HepG2 (cell line): ENCODE data around the gene FAAP100. TPM values are rescaled to one million over a fixed set of nuclear protein-coding genes. Genes with fewer than 3 reads are reported as not detected.

ENCODE experiments used
- ADNP ChIP-seq: sonication (generic); formaldehyde crosslinking; IDR thresholded peaks from 2 replicates; pipeline ENCODE4 v1.4.0; 2020; ENCODE audit warnings: missing genetic modification reagents
- ARNTL ChIP-seq: sonication (generic); formaldehyde crosslinking; IDR thresholded peaks from 2 replicates; pipeline ENCODE4 v1.4.0; 2020; ENCODE audit warnings: mild to moderate bottlenecking, missing genetic modification reagents
- ATF2 ChIP-seq: sonication (generic); formaldehyde crosslinking; IDR thresholded peaks from 2 replicates; pipeline ENCODE4 v1.4.0; 2020; ENCODE audit warnings: missing genetic modification reagents
- BORCS8-MEF2B ChIP-seq: sonication (generic); formaldehyde crosslinking; IDR thresholded peaks from 2 replicates; pipeline ENCODE4 v1.8.0; 2022; ENCODE audit warnings: mild to moderate bottlenecking, missing genetic modification reagents
- ETV5 ChIP-seq: IDR thresholded peaks from 2 replicates; pipeline ENCODE4 v1.6.1; 2018; ENCODE audit warnings: missing biosample characterization, missing genetic modification reagents, inconsistent platforms, borderline replicate concordance
- KLF15 ChIP-seq: sonication (generic); formaldehyde crosslinking; IDR thresholded peaks from 2 replicates; pipeline ENCODE4 v1.8.1; 2023; ENCODE audit warnings: borderline replicate concordance, mild to moderate bottlenecking, inconsistent platforms, missing genetic modification reagents, mixed read lengths
- LCORL ChIP-seq, 2 experiments: fragments of 450-650 bp in 1 of 2; sonication (generic) in 1 of 2; formaldehyde crosslinking in 1 of 2; IDR thresholded peaks; 2 replicates each; pipeline versions ENCODE4 v1.5.0 to v1.6.1; 2017 to 2020; ENCODE audit warnings: antibody characterized with exemption in 1 of 2, missing genetic modification reagents in 1 of 2
- MTA3 ChIP-seq: sonication (generic); formaldehyde crosslinking; IDR thresholded peaks from 2 replicates; pipeline ENCODE4 v1.4.0; 2020; ENCODE audit warnings: missing genetic modification reagents
- MXD4 ChIP-seq: IDR thresholded peaks from 2 replicates; pipeline ENCODE4 v1.6.1; 2016; ENCODE audit warnings: mild to moderate bottlenecking, missing biosample characterization, missing genetic modification reagents
- TBP ChIP-seq: sonication (generic); formaldehyde crosslinking; IDR thresholded peaks from 2 replicates; pipeline ENCODE4 v1.5.0; 2020; ENCODE audit warnings: missing genetic modification reagents
- ZNF598 ChIP-seq: sonication (generic); formaldehyde crosslinking; IDR thresholded peaks from 2 replicates; pipeline ENCODE4 v1.5.1; 2020; ENCODE audit warnings: mild to moderate bottlenecking, missing genetic modification reagents, borderline replicate concordance
- ZNF605 ChIP-seq: sonication (generic); formaldehyde crosslinking; IDR thresholded peaks from 2 replicates; pipeline ENCODE4 v1.8.0; 2022; ENCODE audit warnings: mild to moderate bottlenecking, missing genetic modification reagents
- ZNF687 ChIP-seq: sonication (generic); formaldehyde crosslinking; IDR thresholded peaks from 2 replicates; pipeline ENCODE4 v1.5.1; 2020; ENCODE audit warnings: mild to moderate bottlenecking, missing genetic modification reagents, moderate library complexity
- ZSCAN12 ChIP-seq: sonication (generic); formaldehyde crosslinking; IDR thresholded peaks from 2 replicates; pipeline ENCODE4 v1.9.0; 2021; ENCODE audit warnings: mild to moderate bottlenecking, missing genetic modification reagents
- polyA plus RNA-seq, 8 experiments: library from polyadenylated mRNA; depleted of rRNA in 3 of 8; stranded (reverse) in 7 of 8; unstranded in 1 of 8; fragments of >200 nt; fragmentation: Illumina TruSeq in 4 of 8; extraction: Trizol in 4 of 8; gene quantifications; 2 replicates each; pipeline versions ENCODE4 v1.2.1 to v1.2.3, GENCODE V29; 2011 to 2016; ENCODE audit warnings: low read depth in 4 of 8, missing spikeins in 1 of 8, mixed read lengths in 1 of 8; ENCODE audit not compliant: insufficient read depth in 1 of 8
- total RNA-seq, 5 experiments: library from RNA; depleted of rRNA; stranded (reverse); fragments of >200 nt; fragmentation: Illumina TruSeq; extraction: Trizol; gene quantifications; 2 replicates each; pipeline ENCODE4 v1.2.3, GENCODE V29; 2016; ENCODE audit warnings: low read depth in 1 of 5
- TF ChIP-seq, protein P1 (sequence below): sonication (generic); formaldehyde crosslinking; IDR thresholded peaks from 2 replicates; pipeline ENCODE4 v1.8.0; 2022; ENCODE audit warnings: low read depth, missing genetic modification reagents
- TF ChIP-seq, protein P2 (sequence below): sonication (generic); formaldehyde crosslinking; IDR thresholded peaks from 2 replicates; pipeline ENCODE4 v1.4.0; 2020; ENCODE audit warnings: mild to moderate bottlenecking, low read depth, missing genetic modification reagents
- TF ChIP-seq, protein P3 (sequence below): sonication (generic); formaldehyde crosslinking; IDR thresholded peaks from 2 replicates; pipeline ENCODE4 v1.4.0; 2020; ENCODE audit warnings: missing genetic modification reagents

Gene FAAP100
- total and polyA plus RNA-seq, 2 of the 13 experiments (the other 11 are each of a cell fraction or from before 2014, with no cell fraction given) = 7.6 to 20.8 TPM

DNA sequence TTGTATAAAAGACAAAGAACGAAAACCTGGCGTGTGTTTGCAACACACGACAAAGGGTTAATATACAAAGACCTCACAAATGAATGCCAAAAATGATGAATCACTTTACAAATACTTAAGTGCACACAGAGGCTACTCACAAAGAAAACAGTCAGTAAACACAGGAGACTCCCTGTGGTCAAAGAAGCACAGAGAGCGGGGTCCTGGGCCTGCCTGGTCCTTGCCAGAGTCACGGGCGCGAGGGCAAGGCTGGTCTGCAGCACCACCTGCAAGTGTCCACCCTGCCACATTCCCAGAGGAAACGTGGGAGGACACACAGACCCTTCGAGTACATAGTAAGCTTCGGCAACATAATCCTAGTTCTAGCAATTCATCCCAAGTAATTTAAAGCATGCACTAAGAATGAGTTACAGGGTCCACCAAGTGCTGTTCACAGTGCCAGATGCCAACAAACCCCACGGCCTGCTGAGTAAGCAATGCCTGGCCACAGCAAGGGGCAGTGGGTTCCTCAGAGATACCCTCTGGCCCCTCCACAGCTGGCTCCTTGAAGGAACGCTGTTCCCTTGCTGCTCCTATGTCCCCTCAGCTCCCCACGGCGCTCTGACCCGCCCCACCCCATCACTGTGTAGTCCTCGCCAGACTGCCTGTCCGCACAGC, 24.6 kb upstream of the FAAP100 start (continued):
- TF ChIP-seq ZNF687 (CRISPR knock-in tag) = peak; percentile 75
- TF ChIP-seq ZNF605 (CRISPR knock-in tag) = no peak
- no peak for TF ChIP-seq KLF15
- TF ChIP-seq, protein P1, sequence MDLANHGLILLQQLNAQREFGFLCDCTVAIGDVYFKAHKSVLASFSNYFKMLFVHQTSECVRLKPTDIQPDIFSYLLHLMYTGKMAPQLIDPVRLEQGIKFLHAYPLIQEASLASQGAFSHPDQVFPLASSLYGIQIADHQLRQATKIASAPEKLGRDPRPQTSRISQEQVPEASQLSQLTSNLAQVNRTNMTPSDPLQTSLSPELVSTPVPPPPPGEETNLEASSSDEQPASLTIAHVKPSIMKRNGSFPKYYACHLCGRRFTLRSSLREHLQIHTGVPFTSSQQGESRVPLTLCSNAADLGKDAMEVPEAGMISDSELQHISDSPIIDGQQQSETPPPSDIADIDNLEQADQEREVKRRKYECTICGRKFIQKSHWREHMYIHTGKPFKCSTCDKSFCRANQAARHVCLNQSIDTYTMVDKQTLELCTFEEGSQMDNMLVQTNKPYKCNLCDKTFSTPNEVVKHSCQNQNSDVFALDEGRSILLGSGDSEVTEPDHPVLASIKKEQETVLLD (CRISPR knock-in tag) = no peak
- no peak for TF ChIP-seq MTA3 (CRISPR knock-in tag)
- TF ChIP-seq ATF2 = no peak
- TF ChIP-seq ARNTL = no peak
- no peak for TF ChIP-seq LCORL (IDR thresholded peaks at IDR 0.05)
- no peak for TF ChIP-seq LCORL (CRISPR knock-in tag; IDR thresholded peaks at IDR 0.05)
- TF ChIP-seq ZSCAN12 (CRISPR knock-in tag) = no peak
- TF ChIP-seq MXD4 (CRISPR knock-in tag) = no peak
- TF ChIP-seq ETV5 (CRISPR knock-in tag) = no peak
- no peak for TF ChIP-seq ADNP (CRISPR knock-in tag)
- TF ChIP-seq, protein P2, sequence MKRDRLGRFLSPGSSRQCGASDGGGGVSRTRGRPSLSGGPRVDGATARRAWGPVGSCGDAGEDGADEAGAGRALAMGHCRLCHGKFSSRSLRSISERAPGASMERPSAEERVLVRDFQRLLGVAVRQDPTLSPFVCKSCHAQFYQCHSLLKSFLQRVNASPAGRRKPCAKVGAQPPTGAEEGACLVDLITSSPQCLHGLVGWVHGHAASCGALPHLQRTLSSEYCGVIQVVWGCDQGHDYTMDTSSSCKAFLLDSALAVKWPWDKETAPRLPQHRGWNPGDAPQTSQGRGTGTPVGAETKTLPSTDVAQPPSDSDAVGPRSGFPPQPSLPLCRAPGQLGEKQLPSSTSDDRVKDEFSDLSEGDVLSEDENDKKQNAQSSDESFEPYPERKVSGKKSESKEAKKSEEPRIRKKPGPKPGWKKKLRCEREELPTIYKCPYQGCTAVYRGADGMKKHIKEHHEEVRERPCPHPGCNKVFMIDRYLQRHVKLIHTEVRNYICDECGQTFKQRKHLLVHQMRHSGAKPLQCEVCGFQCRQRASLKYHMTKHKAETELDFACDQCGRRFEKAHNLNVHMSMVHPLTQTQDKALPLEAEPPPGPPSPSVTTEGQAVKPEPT (CRISPR knock-in tag) = no peak
- no peak for TF ChIP-seq BORCS8-MEF2B (CRISPR knock-in tag)
- TF ChIP-seq TBP (CRISPR knock-in tag) = no peak
- TF ChIP-seq, protein P3, sequence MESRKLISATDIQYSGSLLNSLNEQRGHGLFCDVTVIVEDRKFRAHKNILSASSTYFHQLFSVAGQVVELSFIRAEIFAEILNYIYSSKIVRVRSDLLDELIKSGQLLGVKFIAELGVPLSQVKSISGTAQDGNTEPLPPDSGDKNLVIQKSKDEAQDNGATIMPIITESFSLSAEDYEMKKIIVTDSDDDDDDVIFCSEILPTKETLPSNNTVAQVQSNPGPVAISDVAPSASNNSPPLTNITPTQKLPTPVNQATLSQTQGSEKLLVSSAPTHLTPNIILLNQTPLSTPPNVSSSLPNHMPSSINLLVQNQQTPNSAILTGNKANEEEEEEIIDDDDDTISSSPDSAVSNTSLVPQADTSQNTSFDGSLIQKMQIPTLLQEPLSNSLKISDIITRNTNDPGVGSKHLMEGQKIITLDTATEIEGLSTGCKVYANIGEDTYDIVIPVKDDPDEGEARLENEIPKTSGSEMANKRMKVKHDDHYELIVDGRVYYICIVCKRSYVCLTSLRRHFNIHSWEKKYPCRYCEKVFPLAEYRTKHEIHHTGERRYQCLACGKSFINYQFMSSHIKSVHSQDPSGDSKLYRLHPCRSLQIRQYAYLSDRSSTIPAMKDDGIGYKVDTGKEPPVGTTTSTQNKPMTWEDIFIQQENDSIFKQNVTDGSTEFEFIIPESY (CRISPR knock-in tag) = peak; percentile 93
- TF ChIP-seq ZNF598 (CRISPR knock-in tag) = no peak
